Stimulated activated CD8-positive, alpha-beta memory T cell treated with anti-CD3 and anti-CD28 coated beads, Interleukin-7, amount 100 ng/mL, for 48 hours (primary cell): ENCODE data around the gene POLR3G.

Source experiments
- DNase-seq, 2 donors: peaks; one replicate each; pipeline ENCODE4 v3.0.0-alpha.2; 2020; ENCODE audit warnings: low read depth in 1 of 2; ENCODE audit errors: extremely low read depth in 1 of 2

POLR3G gene

GRCh38 chr5:90474235-90475107 is at the start of gene POLR3G, which contains the start of gene MBLAC2:
POLR3G (plus strand) TSS chr5:90474864; CDS start chr5:90485568, 10,704 bp downstream.
MBLAC2 (minus strand) TSS chr5:90474771; CDS start chr5:90474292, 479 bp downstream.
- DNase-seq: peak; percentile 83 to 94

- peak in 1 of 2 donors; percentile 23 for DNase-seq
Observed at GRCh38 chr5:90434116-90434714, 40.4 kb upstream of the POLR3G start.

GRCh38 chr5:90437663-90438062 is 37.0 kb upstream of the POLR3G start:
- no peak for DNase-seq

- no peak for DNase-seq
Observed at GRCh38 chr5:90438100-90438499, 36.6 kb upstream of the POLR3G start.

- DNase-seq: no peak
Observed at GRCh38 chr5:90440644-90441043, 34.0 kb upstream of the POLR3G start.

- DNase-seq: no peak
Observed at GRCh38 chr5:90446961-90447360, 27.7 kb upstream of the POLR3G start.

GRCh38 chr5:90461288-90461687 is 13.4 kb upstream of the POLR3G start:
- DNase-seq: no peak

- DNase-seq: no peak
Observed at GRCh38 chr5:90472783-90473395, 1.8 kb upstream of the POLR3G start.

GRCh38 chr5:90473396-90474234 is 1.0 kb upstream of the POLR3G start:
- DNase-seq: peak in 1 of 2 donors; percentile 4

- no peak for DNase-seq
Observed at GRCh38 chr5:90475436-90475980, 844 bp downstream of the POLR3G start.

GRCh38 chr5:90476391-90476790 is 1.7 kb downstream of the POLR3G start:
- no peak for DNase-seq

GRCh38 chr5:90477073-90477472 is 2.4 kb downstream of the POLR3G start:
- no peak for DNase-seq

GRCh38 chr5:90477621-90478215 is 3.1 kb downstream of the POLR3G start:
- DNase-seq: no peak

GRCh38 chr5:90479611-90480385 is 5.1 kb downstream of the POLR3G start:
- no peak for DNase-seq

- no peak for DNase-seq
Observed at GRCh38 chr5:90480699-90481098, 6.0 kb downstream of the POLR3G start.

- DNase-seq: no peak
Observed at GRCh38 chr5:90483206-90483605, 8.5 kb downstream of the POLR3G start.

- DNase-seq: no peak
Observed at GRCh38 chr5:90484540-90484939, 9.9 kb downstream of the POLR3G start.

- DNase-seq: no peak
Observed at GRCh38 chr5:90488791-90489190, 14.1 kb downstream of the POLR3G start.

- DNase-seq: no peak
Observed at GRCh38 chr5:90494043-90494442, 19.4 kb downstream of the POLR3G start.
